ENCODE measurements around the gene TACO1.

GRCh38 chr17:63609816-63610573 is 9.3 kb downstream of the TACO1 start:
- TF ChIP-seq CTCF (IDR thresholded peaks at IDR 0.05; ENCODE audit: low read depth, low read length) (no peak), EZH2phosphoT487 (IDR thresholded peaks at IDR 0.05; ENCODE audit: low read depth) (no peak)
